ENCODE results near the gene NANOS2. TPM values are rescaled to one million over a fixed set of nuclear protein-coding genes. Genes with fewer than 3 reads are reported as not detected.
A peak's percentile ranks its signal among the peaks of the same experiment; 100 is the strongest.

Gene NANOS2
- total and polyA plus RNA-seq, 2 of the 13 experiments (the other 11 are each of a cell fraction or from before 2014, with no cell fraction given), result not detected

- peaks cover 15% of the 10 kb centered on the region for H3K79me2 ChIP-seq (ENCODE audit: insufficient read depth, low read length)
- H3K9ac ChIP-seq (ENCODE audit: insufficient read depth, low read depth, low read length), result peak overlapping the region; percentile 78; the same call in 1 of the 2 replicates
- BruUV-seq (replicated peaks), result no TSS peak
- no peak for ATAC-seq
- ChIA-PET CTCF (ENCODE audit: low intra/inter-chr PET ratio, low total read pairs) (interaction anchor here (5.3 kb wide), 1 partner anchor 17 kb away, joined by 263 read pairs; the partner anchor contains the start of genes FOXA3 and SYMPK), POLR2A (interaction anchor here (0.7 to 10.3 kb wide), 11 partner anchors 13 to 114 kb away, joined by 3 to 388 read pairs (median 7); partner anchors contain the start of genes CCDC61, FOXA3, MYPOP and SIX5)
- peak; percentile 21 for FAIRE-seq
- H3K27me3 ChIP-seq (ENCODE audit: control insufficient read depth in 1 of 2, insufficient read depth in 2 of 2, low read length in 2 of 2), result no peaks in the 10 kb centered on the region
- intact Hi-C loops (cut with micrococcal nuclease; ENCODE audit: unreplicated experiment), result no loop called here
- no peaks in the 10 kb centered on the region for H4K20me1 ChIP-seq (ENCODE audit: insufficient read depth, low read length)
- DNase-seq (ENCODE audit: low spot score), result no peak
- peak overlapping the region; percentile 94 for H3K4me2 ChIP-seq (ENCODE audit: low read depth, low read length)
- no peaks in the 10 kb centered on the region for H3K36me3 ChIP-seq (replicated peaks in 1 of 2; ENCODE audit: control insufficient read depth in 1 of 2, insufficient read depth in 2 of 2, low read length in 2 of 2)
- no peaks in the 10 kb centered on the region for H3K9me3 ChIP-seq (ENCODE audit: low read length)
- no peak overlapping the region for H2AFZ ChIP-seq (ENCODE audit: low read length)
- in situ Hi-C loops (cut with HindIII; ENCODE audit: extremely low pct_ligation_motif_present, low pct_unique_long_range_greater_than_20kb), result no loop called here
- H3K4me3 ChIP-seq (replicated peaks in 1 of 3; ENCODE audit: insufficient read depth in 1 of 3, low read depth in 2 of 3, low read length in 3 of 3), result peak overlapping the region; percentile 5 to 75 (median 58); a peak in 5 of 6 replicates
- WGBS (ENCODE audit: low lambda C conversion rate), result 34% methylated on average over 10 of the region's 10 CpGs
- peak overlapping the region; percentile 87 for H3K27ac ChIP-seq (ENCODE audit: extremely low read length, insufficient read depth, low read length)
- H3K4me1 ChIP-seq (ENCODE audit: insufficient read depth, low read length), result peaks cover 78% of the 10 kb centered on the region
- peak; percentile 52; the same call in 1 of the 2 replicates for TF ChIP-seq ZNF235 (CRISPR knock-in tag; IDR thresholded peaks at IDR 0.05; ENCODE audit: borderline replicate concordance)
- TF ChIP-seq ZNF850 (CRISPR knock-in tag; conservative IDR thresholded peaks at IDR 0.05), result no peak
- no peak for TF ChIP-seq NR2F6 (IDR thresholded peaks at IDR 0.05)
- TF ChIP-seq NR2F6 (CRISPR knock-in tag; IDR thresholded peaks at IDR 0.05), result 0 out of 2 replicates have a peak, but pooled peaks have one; percentile 7
- TF ChIP-seq SOX6 (IDR thresholded peaks at IDR 0.05), result no peak
- TF ChIP-seq SOX6 (CRISPR knock-in tag; IDR thresholded peaks at IDR 0.05), result no peak
- TF ChIP-seq ARNT (IDR thresholded peaks at IDR 0.05), result 0 out of 2 replicates have a peak, but pooled peaks have one; percentile 51
- TF ChIP-seq HOXA9 (CRISPR knock-in tag; IDR thresholded peaks at IDR 0.05; ENCODE audit: borderline replicate concordance), result 0 out of 2 replicates have a peak, but pooled peaks have one; percentile 12
- no peak for TF ChIP-seq FOXA1 (IDR thresholded peaks at IDR 0.05)
- TF ChIP-seq FOXA1 (CRISPR knock-in tag; IDR thresholded peaks at IDR 0.05), result 0 out of 2 replicates have a peak, but pooled peaks have one; percentile 28
- TF ChIP-seq ZNF784 (CRISPR knock-in tag; IDR thresholded peaks at IDR 0.05; ENCODE audit: borderline replicate concordance), result no peak
- peak; percentile 74 for TF ChIP-seq PRDM10 (CRISPR knock-in tag; IDR thresholded peaks at IDR 0.05; ENCODE audit: low read depth)
- TF ChIP-seq SRF (IDR thresholded peaks at IDR 0.05; ENCODE audit: low read depth, low read length), result no peak
- TF ChIP-seq ZNF292 (CRISPR knock-in tag; IDR thresholded peaks at IDR 0.05; ENCODE audit: borderline replicate concordance, low read depth), result 0 out of 2 replicates have a peak, but pooled peaks have one; percentile 25
- no peak for TF ChIP-seq GTF3A (CRISPR knock-in tag; conservative IDR thresholded peaks at IDR 0.05)
- no peak for TF ChIP-seq MYNN (CRISPR knock-in tag; IDR thresholded peaks at IDR 0.05; ENCODE audit: low read depth)
- TF ChIP-seq MYPOP (CRISPR knock-in tag; IDR thresholded peaks at IDR 0.05), result 0 out of 2 replicates have a peak, but pooled peaks have one; percentile 20
- TF ChIP-seq HDAC1 (CRISPR knock-in tag; IDR thresholded peaks at IDR 0.05), result no peak
- TF ChIP-seq ZNF510 (CRISPR knock-in tag; IDR thresholded peaks at IDR 0.05; ENCODE audit: low read depth), result 0 out of 2 replicates have a peak, but pooled peaks have one; percentile 8
- no peak for TF ChIP-seq PAX8 (CRISPR knock-in tag; IDR thresholded peaks at IDR 0.05; ENCODE audit: borderline replicate concordance)
Measured at GRCh38 chr19:45881082-45881908, 33.3 kb downstream of the NANOS2 start.

Measured in HepG2 (cell line).